Astrocyte (in vitro differentiated cells and primary cell): ENCODE data around the gene FLVCR1.

ENCODE experiments used
- CTCF ChIP-seq: IDR thresholded peaks from 2 replicates; pipeline ENCODE4 v1.5.1; 2011; ENCODE audit warnings: low read depth, mild to moderate bottlenecking, inconsistent platforms, low read length, moderate library complexity; ENCODE audit not compliant: insufficient read depth
- EZH2 ChIP-seq: IDR thresholded peaks from 2 replicates; pipeline ENCODE4 v1.6.1; 2012; ENCODE audit warnings: mild to moderate bottlenecking, low read length, inconsistent platforms; ENCODE audit not compliant: insufficient read depth

GRCh38 chr1:212847549-212847948, 10.5 kb upstream of the FLVCR1 start, which contains the start of gene SPATA45:
- no peak for TF ChIP-seq CTCF
- TF ChIP-seq EZH2, result no peak
